Omental fat pad (tissue), 4 donors: Measurements from ENCODE around the gene PGLYRP2. TPM values are rescaled to one million over a fixed set of nuclear protein-coding genes. Genes with fewer than 3 reads are reported as not detected.

Source experiments
- ATAC-seq: fragments of 150-250 bp; one replicate; pipeline ENCODE4 v1.9.1; 2016; ENCODE audit warnings: mild to moderate bottlenecking, moderate library complexity; ENCODE audit not compliant: low FRiP score
- DNase-seq: peaks from one replicate; pipeline ENCODE4 v3.0.0-alpha.2; 2019; ENCODE audit warnings: low spot score
- total RNA-seq, 4 donors: library from RNA; depleted of rRNA; stranded (reverse); fragments of >200 nt; gene quantifications; one replicate each; pipeline ENCODE4 v1.1.0, GENCODE V29; 2016
- TF ChIP-seq, protein P1 (sequence below), 3 donors: fragments of 450-650 bp; IDR thresholded peaks; one replicate each; pipeline ENCODE4 v1.5.1; 2016 to 2017; ENCODE audit warnings: antibody characterized with exemption in 3 of 3, mild to moderate bottlenecking in 3 of 3, moderate library complexity in 2 of 3

Gene PGLYRP2
- total RNA-seq, 4 donors from 2014 or later: not detected

DNA sequence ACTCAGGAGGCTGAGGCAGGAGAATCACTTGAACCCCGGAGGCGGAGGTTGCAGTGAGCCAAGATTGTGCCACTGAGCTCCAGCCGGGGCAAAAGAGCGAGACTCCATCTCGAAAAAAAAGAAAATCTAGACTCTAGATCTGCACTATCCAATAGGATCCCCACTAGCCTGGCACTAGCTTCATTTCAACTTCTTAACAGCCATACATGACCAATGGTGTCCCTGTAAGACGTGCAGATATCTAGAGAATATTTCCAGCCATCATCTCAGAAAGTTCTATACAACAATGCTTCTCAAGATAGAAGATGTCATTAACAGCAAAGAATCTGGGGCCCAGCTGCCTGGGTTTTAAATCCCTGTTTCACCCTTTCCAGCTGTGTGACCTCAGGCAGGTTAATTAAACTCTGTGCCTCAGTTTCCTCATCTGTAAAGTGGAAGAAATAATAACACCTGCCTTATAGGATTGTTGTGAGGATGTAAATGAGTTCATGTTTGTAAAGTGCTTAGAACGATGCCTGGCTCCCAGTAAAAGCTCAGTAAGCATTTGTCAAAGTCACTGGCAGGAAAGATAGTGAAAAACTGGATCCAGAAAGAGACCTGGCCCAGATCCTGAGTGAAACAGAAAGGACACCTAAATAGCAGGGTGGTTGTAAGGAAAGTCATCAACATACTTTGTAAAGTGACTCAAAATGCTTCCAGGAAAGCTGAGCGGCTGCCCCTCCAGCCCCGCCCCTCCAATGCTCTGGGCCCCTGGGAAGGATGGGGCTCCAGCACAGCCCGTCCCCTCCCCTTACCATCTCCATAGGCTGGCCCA, 43.1 kb downstream of the PGLYRP2 start:
- DNase-seq: no peak
- TF ChIP-seq, protein P1, sequence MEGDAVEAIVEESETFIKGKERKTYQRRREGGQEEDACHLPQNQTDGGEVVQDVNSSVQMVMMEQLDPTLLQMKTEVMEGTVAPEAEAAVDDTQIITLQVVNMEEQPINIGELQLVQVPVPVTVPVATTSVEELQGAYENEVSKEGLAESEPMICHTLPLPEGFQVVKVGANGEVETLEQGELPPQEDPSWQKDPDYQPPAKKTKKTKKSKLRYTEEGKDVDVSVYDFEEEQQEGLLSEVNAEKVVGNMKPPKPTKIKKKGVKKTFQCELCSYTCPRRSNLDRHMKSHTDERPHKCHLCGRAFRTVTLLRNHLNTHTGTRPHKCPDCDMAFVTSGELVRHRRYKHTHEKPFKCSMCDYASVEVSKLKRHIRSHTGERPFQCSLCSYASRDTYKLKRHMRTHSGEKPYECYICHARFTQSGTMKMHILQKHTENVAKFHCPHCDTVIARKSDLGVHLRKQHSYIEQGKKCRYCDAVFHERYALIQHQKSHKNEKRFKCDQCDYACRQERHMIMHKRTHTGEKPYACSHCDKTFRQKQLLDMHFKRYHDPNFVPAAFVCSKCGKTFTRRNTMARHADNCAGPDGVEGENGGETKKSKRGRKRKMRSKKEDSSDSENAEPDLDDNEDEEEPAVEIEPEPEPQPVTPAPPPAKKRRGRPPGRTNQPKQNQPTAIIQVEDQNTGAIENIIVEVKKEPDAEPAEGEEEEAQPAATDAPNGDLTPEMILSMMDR (IDR thresholded peaks at IDR 0.05): no peak
- no peak for ATAC-seq

DNA sequence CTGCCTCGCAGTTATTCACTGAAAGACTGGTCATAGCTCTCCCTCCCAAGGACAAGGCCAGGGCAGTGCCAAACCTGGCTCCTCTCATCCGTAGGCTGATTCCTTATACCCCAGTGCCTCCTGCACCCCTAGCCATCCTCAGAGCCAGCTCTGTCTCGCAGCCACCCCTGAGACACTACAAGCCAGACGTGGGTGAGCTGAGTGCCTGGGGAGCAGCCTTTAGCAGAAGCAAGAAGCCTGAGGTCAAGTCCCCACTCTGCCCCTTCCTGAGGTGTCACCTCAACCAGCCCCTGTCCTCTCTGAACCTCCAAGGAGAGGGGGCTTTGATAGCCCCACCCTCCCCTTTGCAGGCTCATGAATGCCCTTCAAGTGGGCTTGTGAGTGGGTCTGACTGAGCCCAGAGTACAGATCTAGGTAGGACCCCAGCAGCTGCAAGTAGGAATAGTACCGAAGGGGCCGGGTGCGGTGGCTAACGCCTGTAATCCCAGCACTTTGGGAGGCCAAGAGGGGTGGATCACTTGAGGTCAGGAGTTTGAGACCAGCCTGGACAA, 45.7 kb downstream of the PGLYRP2 start:
- TF ChIP-seq, protein P1 (IDR thresholded peaks at IDR 0.05): no peak
- ATAC-seq: no peak
- no peak for DNase-seq

DNA sequence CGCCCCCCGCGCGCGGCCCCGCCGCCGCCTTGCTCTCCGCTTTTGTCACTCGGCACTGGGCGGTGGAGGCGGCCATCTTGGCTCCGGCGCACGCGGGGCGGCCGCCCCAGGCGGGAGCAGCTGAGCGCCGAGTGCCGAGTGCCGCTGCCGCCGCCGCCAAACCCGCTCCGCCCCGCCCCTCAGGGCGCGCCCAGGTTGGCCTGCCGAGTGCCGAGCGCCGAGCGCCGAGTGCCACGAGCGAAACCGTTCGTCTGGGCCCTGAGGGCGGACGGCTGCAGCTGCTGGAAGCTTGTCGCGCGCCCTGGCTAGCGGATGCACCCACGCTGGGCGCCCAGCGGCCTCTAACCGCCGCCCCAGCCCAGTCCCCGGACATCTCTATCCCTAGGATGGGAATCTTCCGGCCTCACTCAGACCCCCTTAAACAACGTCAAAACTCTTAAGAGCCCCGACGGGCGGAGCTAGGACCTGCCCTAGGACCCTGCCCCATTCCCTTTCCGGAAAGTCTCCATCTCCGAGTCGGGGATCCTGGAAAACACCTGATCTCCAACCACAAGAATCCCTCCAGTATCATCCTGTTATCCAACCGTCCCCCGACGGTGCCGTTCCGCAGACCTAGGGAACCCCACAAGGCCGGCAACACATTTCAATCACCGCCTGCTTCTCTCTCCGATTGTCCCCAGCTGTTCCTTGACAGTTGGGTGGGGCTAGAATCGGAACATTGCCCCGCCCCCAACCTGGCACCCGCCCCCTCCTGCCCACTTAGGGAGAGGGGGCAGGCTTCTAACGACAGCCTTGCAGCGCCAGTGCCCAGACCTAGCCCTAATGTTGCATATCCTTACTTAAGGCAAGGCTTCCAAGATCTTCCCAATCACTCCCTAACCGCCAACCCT, 46.4 kb downstream of the PGLYRP2 start:
- DNase-seq (peak; percentile 53), ATAC-seq (peak; percentile 90)
- TF ChIP-seq, protein P1 (IDR thresholded peaks at IDR 0.05): no peak

DNA sequence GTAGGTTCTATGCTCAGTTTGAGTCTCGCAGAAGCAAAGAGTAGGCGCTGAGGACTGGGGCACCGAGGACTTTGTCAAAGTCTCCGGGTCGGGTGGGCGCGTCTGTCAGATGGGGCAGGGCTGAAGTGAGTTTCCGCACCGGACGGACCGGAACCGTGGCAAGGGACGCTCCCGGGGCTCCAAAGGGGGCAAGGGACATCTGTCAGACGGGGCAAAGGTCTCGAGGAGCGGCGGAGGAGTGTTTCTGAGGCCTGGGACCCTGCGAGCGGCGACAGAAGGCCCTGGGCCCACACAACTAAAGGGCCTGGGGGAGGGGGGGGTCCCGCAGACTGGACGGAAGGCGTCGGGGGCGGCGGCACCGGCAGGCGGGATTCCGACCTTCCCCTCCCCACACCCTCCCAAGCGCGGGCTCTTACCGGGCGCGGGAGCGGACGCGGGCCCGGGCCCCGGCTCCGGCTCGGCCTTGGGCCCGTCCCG, 47.2 kb downstream of the PGLYRP2 start:
- TF ChIP-seq, protein P1 (IDR thresholded peaks at IDR 0.05): no peak
- ATAC-seq (no peak), DNase-seq (no peak)

DNA sequence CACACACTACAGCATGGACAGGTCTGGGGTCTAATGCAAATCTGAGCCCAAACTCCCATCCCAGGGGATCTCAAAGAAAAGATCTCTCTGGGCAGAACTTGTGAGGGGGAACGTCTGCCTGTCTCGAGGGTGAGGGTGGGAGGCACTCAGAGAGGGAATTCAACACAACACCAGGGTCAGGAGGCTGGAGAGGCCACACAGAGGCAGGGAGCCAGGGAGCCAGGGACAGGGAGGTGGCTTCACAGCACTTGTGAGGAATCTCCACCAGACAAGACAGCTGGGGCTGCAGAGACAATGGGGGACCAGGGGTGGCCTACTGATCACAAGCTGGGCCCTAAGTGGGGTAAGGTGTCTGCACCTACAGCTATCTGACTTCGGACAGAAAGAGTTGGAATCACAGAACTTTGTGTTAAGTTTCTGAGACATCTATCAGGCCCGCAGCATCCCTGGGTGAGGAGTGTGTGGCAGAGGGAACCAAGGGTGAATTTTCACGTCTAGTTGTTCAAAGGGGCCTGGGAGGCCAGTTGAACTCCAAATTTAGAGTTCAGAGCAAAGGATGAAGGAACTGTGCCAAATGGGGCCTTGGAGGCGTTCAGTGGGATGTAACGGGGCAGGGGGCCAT, 47.8 kb downstream of the PGLYRP2 start:
- ATAC-seq: no peak
- no peak for DNase-seq
- TF ChIP-seq, protein P1 (IDR thresholded peaks at IDR 0.05): no peak

DNA sequence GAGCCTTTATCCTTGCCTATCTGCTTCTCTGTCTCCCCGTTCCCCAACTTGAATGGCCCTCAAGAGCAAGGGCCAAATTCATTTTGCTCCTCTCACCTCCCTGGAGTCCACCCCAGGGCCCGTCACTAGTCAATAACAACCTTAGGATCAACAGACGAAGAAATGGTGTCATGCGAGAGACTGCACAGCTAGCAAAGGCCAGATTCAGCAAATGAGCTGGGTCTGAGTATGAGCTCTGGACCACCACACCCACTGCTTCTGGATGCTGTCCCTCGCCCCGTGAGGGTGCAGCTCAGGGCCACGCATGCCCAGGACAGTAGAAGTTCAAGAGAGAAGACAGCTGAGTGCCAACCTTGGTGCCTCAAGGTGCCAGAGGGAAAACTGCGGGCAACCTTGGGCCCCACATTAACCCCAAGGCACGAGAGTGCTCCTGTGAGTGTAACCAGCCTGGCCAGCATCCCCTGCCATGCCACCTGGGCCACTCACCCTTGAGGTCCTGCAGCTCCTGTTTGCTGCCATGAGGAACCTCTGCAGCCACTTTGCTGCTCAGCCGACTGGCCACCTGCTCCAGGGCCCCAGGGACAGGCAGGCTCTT, 48.7 kb downstream of the PGLYRP2 start:
- ATAC-seq (no peak), DNase-seq (no peak)
- TF ChIP-seq, protein P1 (IDR thresholded peaks at IDR 0.05): no peak
